ENCODE results near the gene MED12L.

DNA sequence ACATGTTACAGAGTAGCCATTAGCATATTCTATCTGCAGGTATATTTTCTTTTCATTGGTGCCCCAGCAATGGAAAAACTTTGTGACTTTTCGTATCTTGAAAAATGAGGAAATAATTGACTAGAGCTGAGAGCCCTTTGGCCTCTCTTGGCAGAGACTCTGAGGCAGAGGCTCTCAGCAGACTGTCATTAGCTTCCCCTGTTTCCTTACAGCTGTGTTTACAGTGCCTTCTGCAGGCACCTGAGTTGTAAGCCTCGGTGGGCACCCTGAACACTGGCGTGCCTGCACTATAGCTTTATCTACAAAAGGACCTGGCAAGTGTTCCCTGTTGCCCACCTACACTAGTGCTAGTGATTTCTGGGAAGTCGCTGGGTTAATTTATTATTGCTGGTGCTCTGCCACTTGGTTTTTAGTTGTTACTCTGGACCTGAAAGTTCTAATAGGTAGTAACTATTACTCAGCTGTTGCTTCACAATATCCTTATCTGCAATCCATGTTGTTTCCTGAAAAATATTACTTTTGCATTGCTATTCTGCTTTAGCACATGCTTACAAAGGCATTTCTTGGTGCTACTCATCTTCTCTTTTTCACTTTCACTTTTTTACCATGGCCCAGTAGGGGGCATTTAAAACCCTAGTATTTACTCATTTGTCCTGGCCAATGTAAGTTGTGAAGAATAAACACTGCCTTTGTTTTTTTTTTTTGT is 125.4 kb downstream of the MED12L start:
- TF ChIP-seq, protein P1, sequence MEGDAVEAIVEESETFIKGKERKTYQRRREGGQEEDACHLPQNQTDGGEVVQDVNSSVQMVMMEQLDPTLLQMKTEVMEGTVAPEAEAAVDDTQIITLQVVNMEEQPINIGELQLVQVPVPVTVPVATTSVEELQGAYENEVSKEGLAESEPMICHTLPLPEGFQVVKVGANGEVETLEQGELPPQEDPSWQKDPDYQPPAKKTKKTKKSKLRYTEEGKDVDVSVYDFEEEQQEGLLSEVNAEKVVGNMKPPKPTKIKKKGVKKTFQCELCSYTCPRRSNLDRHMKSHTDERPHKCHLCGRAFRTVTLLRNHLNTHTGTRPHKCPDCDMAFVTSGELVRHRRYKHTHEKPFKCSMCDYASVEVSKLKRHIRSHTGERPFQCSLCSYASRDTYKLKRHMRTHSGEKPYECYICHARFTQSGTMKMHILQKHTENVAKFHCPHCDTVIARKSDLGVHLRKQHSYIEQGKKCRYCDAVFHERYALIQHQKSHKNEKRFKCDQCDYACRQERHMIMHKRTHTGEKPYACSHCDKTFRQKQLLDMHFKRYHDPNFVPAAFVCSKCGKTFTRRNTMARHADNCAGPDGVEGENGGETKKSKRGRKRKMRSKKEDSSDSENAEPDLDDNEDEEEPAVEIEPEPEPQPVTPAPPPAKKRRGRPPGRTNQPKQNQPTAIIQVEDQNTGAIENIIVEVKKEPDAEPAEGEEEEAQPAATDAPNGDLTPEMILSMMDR (IDR thresholded peaks at IDR 0.05; ENCODE audit: low read depth, low read length), result no peak
- TF ChIP-seq MYC (IDR thresholded peaks at IDR 0.05; ENCODE audit: low read depth, low read length), result no peak
- no peak for TF ChIP-seq POLR2A (IDR thresholded peaks at IDR 0.05; ENCODE audit: extremely low read depth, insufficient read length)
- TF ChIP-seq, protein P2, sequence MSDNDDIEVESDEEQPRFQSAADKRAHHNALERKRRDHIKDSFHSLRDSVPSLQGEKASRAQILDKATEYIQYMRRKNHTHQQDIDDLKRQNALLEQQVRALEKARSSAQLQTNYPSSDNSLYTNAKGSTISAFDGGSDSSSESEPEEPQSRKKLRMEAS (IDR thresholded peaks at IDR 0.05; ENCODE audit: low read depth, low read length), result no peak

Measured in NB4 (cell line).